ENCODE measurements around the gene ITGA8. TPM values are rescaled to one million over a fixed set of nuclear protein-coding genes. Genes with fewer than 3 reads are reported as not detected.
"Not testable (repeated sequence)": the region's sequence is repeated elsewhere in the genome, so short reads cannot be mapped to it uniquely, and the experiment has no call there.

The ITGA8 gene
- total RNA-seq, 1 experiment from 2014 or later, result 0.03 TPM

- no peak for DNase-seq
- Histone ChIP-seq H3K4me3 (ENCODE audit: insufficient read depth, low read depth, low read length) (no peak overlapping the region), H3K36me3 (replicated peaks; ENCODE audit: control insufficient read depth, insufficient read depth, low read length) (no peaks in the 10 kb centered on the region), H3K27me3 (ENCODE audit: control insufficient read depth, insufficient read depth, low read length) (no peaks in the 10 kb centered on the region)
Measured at GRCh38 chr10:15591431-15591830, 128.3 kb downstream of the ITGA8 start.

- no peaks in the 10 kb centered on the region for H3K27me3 ChIP-seq (ENCODE audit: control insufficient read depth, insufficient read depth, low read length)
- no peak for DNase-seq
- H3K4me3 ChIP-seq (ENCODE audit: insufficient read depth, low read depth, low read length), result no peak overlapping the region
- no peaks in the 10 kb centered on the region for H3K36me3 ChIP-seq (replicated peaks; ENCODE audit: control insufficient read depth, insufficient read depth, low read length)
Measured at GRCh38 chr10:15588635-15589508, 130.8 kb downstream of the ITGA8 start.

- no peaks in the 10 kb centered on the region for H3K27me3 ChIP-seq (ENCODE audit: control insufficient read depth, insufficient read depth, low read length)
- no peaks in the 10 kb centered on the region for H3K36me3 ChIP-seq (replicated peaks; ENCODE audit: control insufficient read depth, insufficient read depth, low read length)
- no peak overlapping the region for H3K4me3 ChIP-seq (ENCODE audit: insufficient read depth, low read depth, low read length)
- no peak for DNase-seq
Measured at GRCh38 chr10:15588151-15588550, 131.6 kb downstream of the ITGA8 start.

- Histone ChIP-seq H3K4me3 (ENCODE audit: insufficient read depth, low read depth, low read length) (no peak overlapping the region), H3K27me3 (ENCODE audit: control insufficient read depth, insufficient read depth, low read length) (no peaks in the 10 kb centered on the region), H3K36me3 (replicated peaks; ENCODE audit: control insufficient read depth, insufficient read depth, low read length) (no peaks in the 10 kb centered on the region)
- no peak for DNase-seq
Measured at GRCh38 chr10:15587271-15587670, 132.5 kb downstream of the ITGA8 start.

- H3K27me3 ChIP-seq (ENCODE audit: control insufficient read depth, insufficient read depth, low read length), result no peaks in the 10 kb centered on the region
- no peak overlapping the region for H3K4me3 ChIP-seq (ENCODE audit: insufficient read depth, low read depth, low read length)
- H3K36me3 ChIP-seq (replicated peaks; ENCODE audit: control insufficient read depth, insufficient read depth, low read length), result no peaks in the 10 kb centered on the region
- DNase-seq, result peak; percentile 65
Measured at GRCh38 chr10:15585303-15585715, 134.4 kb downstream of the ITGA8 start.

GRCh38 chr10:15582972-15583371 lies 136.8 kb downstream of the ITGA8 start:
- DNase-seq; H3K4me3 ChIP-seq (ENCODE audit: insufficient read depth, low read depth, low read length); H3K36me3 ChIP-seq (replicated peaks; ENCODE audit: control insufficient read depth, insufficient read depth, low read length); H3K27me3 ChIP-seq (ENCODE audit: control insufficient read depth, insufficient read depth, low read length): not testable (repeated sequence)

GRCh38 chr10:15579605-15580004 lies 140.1 kb downstream of the ITGA8 start:
- Histone ChIP-seq H3K36me3 (replicated peaks; ENCODE audit: control insufficient read depth, insufficient read depth, low read length) (no peaks in the 10 kb centered on the region), H3K4me3 (ENCODE audit: insufficient read depth, low read depth, low read length) (no peak overlapping the region), H3K27me3 (ENCODE audit: control insufficient read depth, insufficient read depth, low read length) (no peaks in the 10 kb centered on the region)
- no peak for DNase-seq

- H3K36me3 ChIP-seq (replicated peaks; ENCODE audit: control insufficient read depth, insufficient read depth, low read length), result no peaks in the 10 kb centered on the region
- H3K27me3 ChIP-seq (ENCODE audit: control insufficient read depth, insufficient read depth, low read length), result no peaks in the 10 kb centered on the region
- no peak for DNase-seq
- no peak overlapping the region for H3K4me3 ChIP-seq (ENCODE audit: insufficient read depth, low read depth, low read length)
Measured at GRCh38 chr10:15572531-15573045, 147.1 kb downstream of the ITGA8 start.

- Histone ChIP-seq H3K36me3 (replicated peaks; ENCODE audit: control insufficient read depth, insufficient read depth, low read length) (no peaks in the 10 kb centered on the region), H3K27me3 (ENCODE audit: control insufficient read depth, insufficient read depth, low read length) (no peaks in the 10 kb centered on the region), H3K4me3 (ENCODE audit: insufficient read depth, low read depth, low read length) (no peak overlapping the region)
- DNase-seq, result no peak
Measured at GRCh38 chr10:15571575-15571974, 148.1 kb downstream of the ITGA8 start.

- Histone ChIP-seq H3K36me3 (replicated peaks; ENCODE audit: control insufficient read depth, insufficient read depth, low read length) (no peaks in the 10 kb centered on the region), H3K4me3 (ENCODE audit: insufficient read depth, low read depth, low read length) (no peak overlapping the region), H3K27me3 (ENCODE audit: control insufficient read depth, insufficient read depth, low read length) (no peaks in the 10 kb centered on the region)
- no peak for DNase-seq
Measured at GRCh38 chr10:15570738-15571339, 148.9 kb downstream of the ITGA8 start.

GRCh38 chr10:15567952-15568351 lies 151.8 kb downstream of the ITGA8 start:
- Histone ChIP-seq H3K27me3 (ENCODE audit: control insufficient read depth, insufficient read depth, low read length) (no peaks in the 10 kb centered on the region), H3K4me3 (ENCODE audit: insufficient read depth, low read depth, low read length) (no peak overlapping the region), H3K36me3 (replicated peaks; ENCODE audit: control insufficient read depth, insufficient read depth, low read length) (no peaks in the 10 kb centered on the region)
- no peak for DNase-seq

- DNase-seq, result no peak
- Histone ChIP-seq H3K36me3 (replicated peaks; ENCODE audit: control insufficient read depth, insufficient read depth, low read length) (no peaks in the 10 kb centered on the region), H3K27me3 (ENCODE audit: control insufficient read depth, insufficient read depth, low read length) (no peaks in the 10 kb centered on the region), H3K4me3 (ENCODE audit: insufficient read depth, low read depth, low read length) (no peak overlapping the region)
Measured at GRCh38 chr10:15563246-15563645, 156.5 kb downstream of the ITGA8 start.

GRCh38 chr10:15562578-15562977 lies 157.1 kb downstream of the ITGA8 start:
- no peak overlapping the region for H3K4me3 ChIP-seq (ENCODE audit: insufficient read depth, low read depth, low read length)
- DNase-seq, result no peak

GRCh38 chr10:15562116-15562515 lies 157.6 kb downstream of the ITGA8 start:
- no peak for DNase-seq
- no peaks in the 10 kb centered on the region for H3K27me3 ChIP-seq (ENCODE audit: control insufficient read depth, insufficient read depth, low read length)
- no peaks in the 10 kb centered on the region for H3K36me3 ChIP-seq (replicated peaks; ENCODE audit: control insufficient read depth, insufficient read depth, low read length)

More at GRCh38 chr10:15562578-15562977, 157.1 kb downstream of the ITGA8 start:
- H3K27me3 ChIP-seq (ENCODE audit: control insufficient read depth, insufficient read depth, low read length), result no peaks in the 10 kb centered on the region
- H3K36me3 ChIP-seq (replicated peaks; ENCODE audit: control insufficient read depth, insufficient read depth, low read length), result no peaks in the 10 kb centered on the region

GRCh38 chr10:15558136-15558535 lies 161.6 kb downstream of the ITGA8 start:
- Histone ChIP-seq H3K4me3 (ENCODE audit: insufficient read depth, low read depth, low read length) (no peak overlapping the region), H3K27me3 (ENCODE audit: control insufficient read depth, insufficient read depth, low read length) (no peaks in the 10 kb centered on the region), H3K36me3 (replicated peaks; ENCODE audit: control insufficient read depth, insufficient read depth, low read length) (no peaks in the 10 kb centered on the region)
- no peak for DNase-seq

More at GRCh38 chr10:15562116-15562515, 157.6 kb downstream of the ITGA8 start:
- no peak overlapping the region for H3K4me3 ChIP-seq (ENCODE audit: insufficient read depth, low read depth, low read length)
